Heart left ventricle (tissue), 16 donors: Measurements from ENCODE around the gene TPH2. TPM values are rescaled to one million over a fixed set of nuclear protein-coding genes. Genes with fewer than 3 reads are reported as not detected.

Experiments used
- ATAC-seq, 4 donors: fragments of 200-7000 bp; cut with Tn5 transposase; one replicate each; pipeline ENCODE4 v1.9.1; 2020 to 2022; ENCODE audit warnings: moderate library complexity in 4 of 4, mild to moderate bottlenecking in 3 of 4, moderate number of reproducible peaks in 1 of 4
- DNase-seq, 5 donors: peaks; one replicate each; pipeline ENCODE4 v3.0.0-alpha.2; 2020
- H3K27ac ChIP-seq, 12 donors: fragments of 200-600 bp; sonication (generic) in 4 of 12; one replicate each; pipeline versions ENCODE4 v1.5.0 to v1.8.0; 2016 to 2022; ENCODE audit warnings: mild to moderate bottlenecking in 2 of 12
- H3K27me3 ChIP-seq, 9 donors: fragments of 200-600 bp; sonication (generic) in 2 of 9; one replicate each; pipeline versions ENCODE4 v1.5.1 to v1.8.0; 2016 to 2022; ENCODE audit warnings: mild to moderate bottlenecking in 3 of 9
- H3K36me3 ChIP-seq, 9 donors: fragments of 200-600 bp; sonication (generic) in 2 of 9; one replicate each; pipeline versions ENCODE4 v1.5.0 to v1.8.0; 2018 to 2022; ENCODE audit warnings: mild to moderate bottlenecking in 2 of 9
- H3K4me1 ChIP-seq, 12 donors: fragments of 200-600 bp; sonication (generic) in 4 of 12; one replicate each; pipeline versions ENCODE4 v1.5.0 to v1.8.0; 2016 to 2022; ENCODE audit warnings: mild to moderate bottlenecking in 3 of 12
- H3K4me3 ChIP-seq, 12 donors: fragments of 200-600 bp; sonication (generic) in 4 of 12; one replicate each; pipeline versions ENCODE4 v1.5.0 to v1.8.0; 2017 to 2022; ENCODE audit warnings: mild to moderate bottlenecking in 9 of 12, moderate library complexity in 4 of 12
- H3K9me3 ChIP-seq, 12 donors: fragments of 200-600 bp; sonication (generic) in 4 of 12; one replicate each; pipeline versions ENCODE4 v1.5.0 to v1.8.0; 2016 to 2022; ENCODE audit warnings: mild to moderate bottlenecking in 1 of 12
- CTCF ChIP-seq, 12 donors: fragments of 200-600 bp; sonication (generic) in 4 of 12; IDR thresholded peaks; one replicate each; pipeline versions ENCODE4 v1.5.0 to v1.8.0; 2018 to 2022; ENCODE audit warnings: antibody characterized with exemption in 12 of 12, mild to moderate bottlenecking in 5 of 12
- POLR2A ChIP-seq, 2 donors: fragments of 450-650 bp; IDR thresholded peaks; one replicate each; pipeline ENCODE4 v1.6.1; 2017; ENCODE audit warnings: antibody characterized with exemption in 2 of 2, mild to moderate bottlenecking in 2 of 2, moderate library complexity in 2 of 2
- WGBS, 4 donors: extraction: QIAGEN DNeasy Blood & Tissue Kit in 2 of 4; methylation state at CpG; one replicate each; pipeline versions ENCODE4 v1.1.5 to v1.1.7; 2013 to 2018; 5-methylcytosine and 5-hydroxymethylcytosine counted together
- intact Hi-C, 10 donors: fragments of 100-400 bp; cut with DNase I; formaldehyde crosslinking; loops; one replicate each; pipeline versions ENCODE4 v1.11.1 to v1.14.2; 2022
- polyA plus RNA-seq, 2 donors: library from polyadenylated mRNA; stranded (reverse); fragments of 200-250 nt; gene quantifications; one replicate each; pipeline ENCODE4 v1.2.3, GENCODE V29; 2013
- total RNA-seq, 9 donors: library from RNA; depleted of rRNA in 2 of 9; stranded (reverse); fragments of >200 nt in 2 of 9; fragmentation: NEBNext Ultra II Directional in 3 of 9; extraction: Animal tissue kit (Norgen Biotek cat#: 25700) in 3 of 9; gene quantifications; one replicate each; pipeline versions ENCODE4 v1.1.0 to v1.2.4, GENCODE V29; 2016 to 2023
- donor health status: ischemic (EF 13 %, LVEDD 7.1; RV severe dilation, severe dysfunction).
- donor health status: healthy with polysubstance abuse.
- donor health status: DM: no; HTN: yes; CAD: no.
- donor health status: DM: no; HTN: no; CAD: no.
- donor health status: ischemic (EF 25% LVEDD 6.9; RV normal size, moderate dysfunction).
- donor health status: ischemic (EF 25% LVEDD 5.7; RV mildly dilated, moderate dysfunction).
- donor health status: healthy.
- donor health status: DM: yes; HTN: yes; CAD: no.
- donor health status: ischemic (EF 35%, LVEDD 5.7; RV mildly dilated, moderate dysfunction).
- donor health status: nonischemic (EF 11% LVEDD 7.7; RV severe dilation, severe dysfunction).
- donor health status: DM: yes; HTN: yes; CAD: no.
- donor health status: PGD.
- donor health status: ischemic (EF 29% LVEDD 5.4; RV normal size, mild dysfunction).
- donor health status: nonischemic (EF 23%, LVEDD 6.1; RV moderate dilation, normal function).

TPH2 gene
- total and polyA plus RNA-seq, 11 donors, result 0.17 TPM; not detected in 10

GRCh38 chr12:71969330-71969729 is 30.7 kb downstream of the TPH2 start:
- Histone ChIP-seq H3K4me1 (no peaks in the 10 kb centered on the region), H3K27ac (no peak overlapping the region), H3K27me3 (peaks cover 0 to 3% (median 0%) of the 10 kb centered on the region in 9 donors), H3K9me3 (no peaks in the 10 kb centered on the region), H3K4me3 (no peak overlapping the region), H3K36me3 (no peaks in the 10 kb centered on the region)
- TF ChIP-seq CTCF (IDR thresholded peaks at IDR 0.05), result no peak
- TF ChIP-seq POLR2A (IDR thresholded peaks at IDR 0.05), result no peak
- no peak for DNase-seq
- WGBS, 4 donors, result 90 to 100% (median 92%) methylated on average over 1 of the region's 1 CpG
- intact Hi-C loops, result no loop called here
- ATAC-seq, result no peak

- Histone ChIP-seq H3K9me3 (no peaks in the 10 kb centered on the region), H3K27me3 (peaks cover 0 to 3% (median 0%) of the 10 kb centered on the region in 9 donors), H3K4me1 (no peaks in the 10 kb centered on the region), H3K36me3 (no peaks in the 10 kb centered on the region), H3K27ac (no peak overlapping the region), H3K4me3 (no peak overlapping the region)
- no peak for TF ChIP-seq CTCF (IDR thresholded peaks at IDR 0.05)
- intact Hi-C loops, result no loop called here
- ATAC-seq (no peak), DNase-seq (no peak)
- WGBS, 4 donors, result 78 to 85% (median 80%) methylated on average over 5 of the region's 5 CpGs
Observed at GRCh38 chr12:71970031-71970430, 31.4 kb downstream of the TPH2 start.

DNA sequence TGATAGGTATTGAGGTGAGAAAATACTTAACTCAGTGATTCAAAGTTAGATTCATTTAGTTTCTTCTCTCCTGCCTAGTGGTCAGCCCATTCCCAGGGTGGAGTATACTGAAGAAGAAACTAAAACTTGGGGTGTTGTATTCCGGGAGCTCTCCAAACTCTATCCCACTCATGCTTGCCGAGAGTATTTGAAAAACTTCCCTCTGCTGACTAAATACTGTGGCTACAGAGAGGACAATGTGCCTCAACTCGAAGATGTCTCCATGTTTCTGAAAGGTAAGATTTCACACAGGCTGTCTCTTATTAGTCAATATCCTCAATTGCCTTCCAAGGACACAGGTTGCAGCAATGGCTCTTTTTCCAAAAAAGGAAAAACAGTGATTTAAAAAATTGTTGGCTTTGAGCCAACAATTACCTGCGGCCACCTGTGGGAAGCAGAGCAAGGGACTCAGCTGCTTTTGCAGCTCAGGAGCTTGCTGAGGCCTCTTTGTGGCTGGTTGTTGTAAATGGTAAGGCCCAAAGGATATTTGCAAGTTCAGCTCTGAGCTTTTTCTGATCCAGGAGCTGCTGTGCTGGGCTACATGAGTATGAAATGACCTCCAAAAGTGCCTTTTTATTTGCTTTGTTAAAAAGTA is 33.9 kb downstream of the TPH2 start:
- Histone ChIP-seq H3K27me3 (peaks cover 0 to 3% (median 0%) of the 10 kb centered on the region in 9 donors), H3K9me3 (no peaks in the 10 kb centered on the region), H3K36me3 (no peaks in the 10 kb centered on the region), H3K4me1 (no peaks in the 10 kb centered on the region), H3K4me3 (no peak overlapping the region), H3K27ac (no peak overlapping the region)
- no peak for TF ChIP-seq POLR2A (IDR thresholded peaks at IDR 0.05)
- TF ChIP-seq CTCF (IDR thresholded peaks at IDR 0.05), result no peak
- ATAC-seq (no peak), DNase-seq (no peak)
- intact Hi-C loops, result no loop called here
- 68 to 83% (median 70%) methylated on average over 4 of the region's 4 CpGs for WGBS, 4 donors

- Histone ChIP-seq H3K4me3 (no peak overlapping the region), H3K27me3 (no peaks in the 10 kb centered on the region), H3K4me1 (no peaks in the 10 kb centered on the region), H3K27ac (no peak overlapping the region), H3K9me3 (no peaks in the 10 kb centered on the region), H3K36me3 (no peaks in the 10 kb centered on the region)
- no peak for TF ChIP-seq CTCF (IDR thresholded peaks at IDR 0.05)
- no peak for TF ChIP-seq POLR2A (IDR thresholded peaks at IDR 0.05)
- ATAC-seq (no peak), DNase-seq (no peak)
- intact Hi-C loops, result no loop called here
- 61 to 88% (median 69%) methylated on average over 4 of the region's 4 CpGs for WGBS, 4 donors
Observed at GRCh38 chr12:71973687-71974086, 35.0 kb downstream of the TPH2 start.
